Nucleus accumbens (tissue), 56 donors: Measurements from ENCODE around the gene ANKRD44.

ENCODE experiments used
- DNase-seq, 56 donors: peaks; one replicate each; lab custom pipeline; 2025; lab: John Stamatoyannopoulos, UW

ANKRD44 gene

DNA sequence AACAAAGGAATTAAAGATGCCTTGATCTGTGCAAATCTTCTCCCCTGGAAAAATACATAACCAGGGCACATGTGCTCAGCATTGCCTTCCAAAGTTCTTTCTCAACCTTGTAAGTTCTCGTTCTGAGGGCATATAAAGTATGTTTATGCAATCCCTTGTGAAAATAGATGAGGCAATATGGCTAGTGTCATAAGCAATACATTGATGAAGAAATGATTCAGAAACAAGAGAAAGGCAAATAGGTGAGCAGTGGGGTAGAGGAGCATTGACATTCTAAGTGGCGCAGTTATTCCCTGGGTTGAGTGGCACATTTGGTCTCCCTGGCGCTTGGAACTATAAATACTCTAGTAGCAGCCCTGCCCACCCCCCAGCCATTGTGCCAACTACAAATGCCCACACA is 326.6 kb downstream of the ANKRD44 start:
- peak in 3 of 56 donors; percentile 1 to 10 (median 3) for DNase-seq

DNA sequence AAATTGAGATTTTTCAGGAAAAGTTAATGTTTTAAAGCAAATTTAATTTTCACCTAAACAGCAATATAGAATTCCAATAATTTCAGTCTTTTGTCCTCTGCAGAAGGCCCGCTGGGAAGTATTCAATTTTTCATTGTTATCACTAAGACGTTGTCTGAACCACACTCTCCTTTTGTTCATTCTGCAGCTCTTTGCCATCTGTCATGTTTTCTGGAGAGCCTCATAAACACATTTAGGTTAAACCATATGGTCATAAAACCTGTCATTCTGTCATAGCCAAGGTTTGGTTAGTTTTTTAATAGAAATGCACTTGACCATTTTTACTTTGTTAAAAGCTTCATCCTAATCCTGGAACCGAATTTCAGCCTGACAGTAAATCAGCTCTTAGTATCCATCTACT is 330.1 kb downstream of the ANKRD44 start:
- no peak for DNase-seq

DNA sequence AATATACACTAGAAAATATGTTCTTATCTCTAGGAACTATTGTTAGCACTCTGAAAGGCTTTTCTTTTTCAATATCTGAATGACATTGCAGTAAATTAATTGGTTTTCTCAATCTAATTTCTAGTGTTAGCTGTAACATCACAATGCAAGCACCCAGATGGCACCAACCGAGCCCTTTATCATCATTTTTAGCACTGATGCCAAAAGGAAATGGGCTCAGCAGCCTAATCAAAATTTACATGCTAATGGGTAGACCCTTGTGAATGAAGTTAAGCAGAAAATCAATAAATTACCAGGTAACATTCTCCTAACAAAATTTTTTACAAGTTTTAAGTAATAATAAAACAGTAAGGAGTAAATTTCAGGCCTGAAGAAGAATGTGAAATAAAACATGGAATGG is 330.6 kb downstream of the ANKRD44 start:
- no peak for DNase-seq

DNA sequence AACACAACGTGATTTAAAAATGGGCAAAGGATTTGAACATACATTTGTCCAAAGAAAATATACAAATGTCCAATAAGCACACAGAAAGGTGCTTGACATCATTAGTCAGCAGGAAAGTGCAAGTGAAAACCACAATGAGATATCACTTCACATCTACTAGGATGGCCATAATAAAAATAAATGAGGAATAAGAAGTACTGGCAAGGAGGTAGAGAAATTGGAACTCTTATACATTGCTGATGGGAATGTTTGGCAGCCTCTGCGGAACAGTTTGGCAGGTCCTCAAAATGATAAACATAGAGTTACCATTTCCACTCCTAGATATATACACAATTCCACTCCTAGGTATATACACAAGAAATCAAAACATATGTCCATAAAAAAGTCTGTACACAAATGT is 333.1 kb downstream of the ANKRD44 start:
- no peak for DNase-seq

DNA sequence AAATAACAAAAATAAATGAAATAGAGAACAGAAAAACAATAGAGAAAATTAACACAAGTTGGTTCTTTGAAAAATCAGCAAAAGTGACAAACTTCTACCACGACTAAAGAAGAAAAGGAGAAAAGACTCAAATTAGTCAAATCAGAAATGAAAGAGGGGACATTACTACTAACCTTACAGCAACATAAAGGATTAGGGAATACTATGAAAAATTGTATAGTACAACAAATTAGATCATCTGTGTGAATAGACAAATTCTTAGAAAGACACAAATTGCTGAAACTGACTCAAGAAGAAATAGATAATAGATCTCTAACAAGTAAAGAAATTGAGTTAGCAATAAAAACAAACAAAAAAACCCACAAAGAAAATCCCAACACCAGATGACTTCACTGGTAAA is 335.6 kb downstream of the ANKRD44 start:
- DNase-seq: no peak

DNA sequence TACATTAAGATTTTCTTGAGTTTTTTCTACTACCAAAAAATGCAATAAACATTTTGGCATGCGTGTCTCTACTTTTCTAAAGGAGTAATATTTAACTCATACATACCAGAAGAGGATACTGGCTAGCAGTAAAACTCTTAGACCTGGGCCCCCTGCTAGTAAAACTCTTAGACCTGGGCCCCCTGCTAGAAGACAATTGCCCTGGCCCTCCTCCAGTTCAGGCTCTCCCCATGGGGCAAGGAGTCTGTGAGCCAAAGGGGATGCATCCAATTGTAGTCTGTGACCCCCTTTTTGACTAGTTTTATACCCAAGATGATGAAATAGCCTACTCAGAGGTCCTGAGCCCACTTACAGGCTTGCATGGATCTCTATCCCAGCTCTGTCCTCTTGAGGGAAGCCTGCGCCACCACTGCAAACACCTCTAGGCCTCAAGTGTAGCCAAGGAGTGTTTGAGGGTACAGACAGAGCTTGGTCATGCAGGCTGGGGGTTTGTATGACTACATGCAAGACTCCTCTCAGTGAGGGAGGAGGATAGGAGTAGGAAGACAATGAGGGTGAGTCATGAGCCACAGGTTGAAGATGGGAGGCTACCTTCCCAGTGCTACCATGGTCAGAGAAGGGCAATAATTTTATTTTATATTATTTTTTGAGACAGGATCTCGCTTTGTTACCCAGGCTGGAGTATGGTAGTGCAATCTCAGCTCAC is 338.9 kb downstream of the ANKRD44 start:
- DNase-seq: no peak

DNA sequence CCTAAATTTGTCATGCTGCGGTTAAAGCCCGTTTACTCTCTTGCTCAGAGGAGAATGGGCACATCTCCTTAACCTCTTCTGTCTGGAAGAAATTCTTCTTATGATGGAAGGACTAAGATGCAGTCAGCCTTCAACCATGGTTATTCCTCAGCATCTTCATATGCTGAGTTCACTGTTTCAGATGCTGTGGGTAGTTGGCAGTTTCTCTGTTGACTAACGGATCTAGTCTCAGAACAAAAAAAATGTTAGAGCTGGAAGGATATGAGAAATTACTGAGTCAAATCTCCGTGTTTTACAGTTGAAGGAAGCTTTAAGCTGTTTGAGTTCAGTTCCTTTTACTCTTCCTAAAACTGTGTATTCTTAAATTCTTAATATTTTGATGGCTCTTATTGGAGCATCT is 340.5 kb downstream of the ANKRD44 start:
- DNase-seq: no peak

DNA sequence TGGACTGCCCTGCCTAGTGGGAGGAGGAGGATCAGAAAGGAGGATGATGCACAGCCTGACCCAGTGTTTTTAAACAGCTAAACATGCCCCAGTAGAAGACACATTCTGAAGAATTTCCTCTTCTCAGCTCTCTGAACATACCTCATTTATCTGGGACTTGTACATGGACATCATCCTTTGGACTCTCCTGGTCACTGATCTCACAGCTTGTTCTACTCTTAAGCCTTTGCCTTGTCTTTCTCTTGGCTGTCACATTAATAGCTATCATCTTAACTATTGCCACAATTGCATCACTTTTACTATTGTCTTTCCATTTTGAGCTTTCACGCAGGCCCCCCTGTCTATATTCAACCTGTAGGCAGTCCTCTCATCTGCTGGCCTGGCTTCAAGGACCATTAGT is 342.1 kb downstream of the ANKRD44 start:
- DNase-seq: no peak

DNA sequence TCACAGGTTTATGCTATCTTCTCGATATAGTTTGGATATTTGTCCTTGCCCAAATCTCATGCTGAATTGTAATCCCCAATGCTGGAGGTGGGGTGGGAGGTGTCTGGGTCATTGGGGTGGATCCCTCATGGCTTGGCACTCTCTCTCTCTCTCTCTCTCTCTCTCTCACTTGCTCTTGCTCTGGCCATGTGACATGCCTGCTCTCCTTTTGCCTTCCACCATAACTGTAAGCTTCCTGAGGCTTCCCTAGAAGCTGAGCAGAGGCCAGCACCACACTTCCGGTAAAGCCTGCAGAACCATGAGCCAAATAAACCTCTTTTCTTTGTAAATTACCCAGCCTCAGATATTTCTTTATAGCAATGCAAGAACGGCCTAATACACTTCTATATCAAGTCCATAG is 342.8 kb downstream of the ANKRD44 start:
- no peak for DNase-seq

DNA sequence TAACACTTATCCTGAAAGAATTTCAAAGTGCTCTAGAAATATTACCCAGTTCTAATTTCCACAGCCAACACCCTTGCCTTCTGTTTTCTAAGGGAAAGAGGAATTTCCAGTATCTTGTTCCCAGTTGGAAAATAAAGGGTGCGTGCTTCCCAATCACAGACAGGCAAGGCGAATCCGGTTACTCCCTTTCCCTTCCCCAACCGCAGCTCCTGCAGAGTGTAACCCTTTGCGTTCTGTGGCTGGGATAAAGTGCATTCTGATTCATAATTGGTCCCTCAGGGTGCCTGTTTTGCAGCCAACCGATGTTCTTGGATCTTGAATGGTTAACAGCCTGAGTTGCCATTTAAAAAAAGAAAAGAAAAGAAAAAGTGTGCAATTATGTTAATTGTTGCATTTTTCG is 343.5 kb downstream of the ANKRD44 start:
- peak in 5 of 56 donors; percentile 3 to 51 (median 15) for DNase-seq

DNA sequence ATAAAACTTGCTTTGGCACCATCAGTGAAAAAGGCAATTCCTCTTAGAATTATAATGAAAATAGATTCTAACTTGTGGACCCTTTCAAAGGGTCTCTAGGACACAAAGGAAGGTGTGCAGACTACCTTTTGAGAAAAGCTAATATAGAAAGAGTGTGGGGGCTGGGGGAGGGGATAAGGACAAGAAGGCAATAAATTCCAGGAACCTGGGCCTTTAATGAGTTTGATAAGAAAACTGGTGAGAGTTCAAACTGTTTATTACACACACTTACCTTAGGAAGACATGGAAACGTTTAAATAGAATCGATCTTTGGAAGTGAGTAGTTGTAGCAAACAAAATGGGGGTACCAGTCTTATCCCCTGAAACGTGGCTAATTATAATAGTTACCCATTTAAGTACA is 344.5 kb downstream of the ANKRD44 start:
- no peak for DNase-seq

DNA sequence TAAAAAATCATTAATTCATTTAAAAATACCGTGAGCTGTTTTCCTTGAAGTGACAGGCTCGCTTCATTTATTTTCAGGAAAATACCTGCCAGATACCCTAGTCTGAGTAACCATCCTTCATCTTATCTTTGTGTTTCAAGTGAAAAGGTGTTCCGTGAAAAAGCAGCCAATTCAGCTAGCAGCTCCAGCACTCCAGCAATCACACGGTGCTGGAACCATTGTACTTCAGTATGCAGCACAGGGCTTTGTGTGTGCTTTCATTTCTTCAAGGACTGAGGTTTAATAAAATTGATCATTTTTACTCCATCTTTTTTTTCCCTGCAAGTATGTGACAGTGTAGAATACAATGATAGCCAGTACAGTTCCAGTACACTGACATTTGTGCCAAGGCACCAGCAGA is 344.9 kb downstream of the ANKRD44 start:
- no peak for DNase-seq

DNA sequence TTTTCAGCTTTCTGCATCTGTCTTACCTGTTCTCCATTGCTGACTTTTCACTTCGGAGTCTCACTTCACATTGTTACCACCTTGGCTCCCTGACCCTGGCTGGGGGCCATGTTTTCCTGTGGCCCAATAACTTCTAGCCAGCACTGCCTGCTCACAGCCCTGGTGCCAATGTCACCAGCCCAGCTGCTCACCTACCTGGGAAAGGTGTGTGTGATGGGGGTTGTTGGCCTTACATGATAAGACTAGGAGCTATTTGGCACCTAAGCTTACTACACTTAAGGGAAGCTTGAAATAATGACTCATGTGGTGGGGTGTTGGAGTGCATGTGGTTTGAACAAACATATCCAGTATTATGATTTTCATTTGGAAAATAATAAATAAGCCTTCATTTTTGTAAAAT is 346.6 kb downstream of the ANKRD44 start:
- no peak for DNase-seq

DNA sequence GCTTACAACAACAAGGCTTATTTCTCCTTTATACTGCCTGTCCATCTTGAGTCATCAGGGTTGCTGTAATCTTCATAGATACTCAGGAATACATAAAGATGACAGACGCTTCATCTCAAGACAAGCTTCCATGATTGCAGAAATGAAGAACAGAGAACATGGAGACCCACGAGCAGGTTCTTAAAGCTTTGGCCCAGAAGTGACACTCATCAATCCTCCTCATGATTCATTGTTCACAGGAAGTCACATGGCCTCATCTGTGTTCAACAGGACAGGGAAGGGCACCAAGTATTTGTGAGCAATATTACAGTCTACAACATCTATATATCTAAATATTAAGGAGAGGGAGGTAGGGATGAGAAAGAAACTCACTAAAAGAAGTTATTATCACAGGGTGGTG is 347.5 kb downstream of the ANKRD44 start:
- DNase-seq: no peak

DNA sequence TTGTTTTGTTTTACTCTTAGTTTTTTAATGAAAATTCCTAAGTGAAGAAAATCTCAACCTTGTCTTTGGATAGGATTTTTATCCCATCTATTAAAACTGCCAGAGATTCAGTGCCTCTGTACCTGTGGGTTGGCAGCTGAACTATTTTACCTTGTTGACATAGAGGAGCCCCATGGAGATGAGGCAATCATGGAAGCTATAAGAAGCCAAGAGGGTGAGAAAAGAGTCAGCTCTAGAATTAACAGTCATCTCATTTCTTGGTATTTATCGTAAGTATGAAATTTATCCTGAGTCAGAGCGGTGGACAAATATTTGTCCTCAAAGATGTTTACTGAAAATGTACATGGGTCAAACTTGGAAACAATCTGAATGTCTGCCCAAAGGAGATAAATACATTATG is 348.3 kb downstream of the ANKRD44 start:
- no peak for DNase-seq

DNA sequence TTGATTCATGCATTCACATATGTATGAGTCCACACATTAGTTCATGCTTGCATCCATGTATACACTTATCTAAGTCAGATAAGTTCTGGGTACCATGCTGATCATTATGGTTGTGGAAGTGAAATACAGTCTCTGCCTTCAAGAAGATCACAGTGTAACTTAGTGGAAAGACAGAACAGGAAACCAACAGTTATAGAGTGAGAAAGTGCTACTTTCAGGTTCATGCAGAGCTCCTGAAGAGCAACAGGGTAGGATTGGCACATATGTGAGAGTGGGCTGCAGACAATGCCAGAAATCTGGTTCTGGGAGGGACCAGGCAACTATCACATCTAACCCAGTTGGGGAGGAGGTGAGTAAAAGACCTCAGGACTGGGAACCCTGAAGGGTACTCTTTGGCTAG is 348.7 kb downstream of the ANKRD44 start:
- no peak for DNase-seq

DNA sequence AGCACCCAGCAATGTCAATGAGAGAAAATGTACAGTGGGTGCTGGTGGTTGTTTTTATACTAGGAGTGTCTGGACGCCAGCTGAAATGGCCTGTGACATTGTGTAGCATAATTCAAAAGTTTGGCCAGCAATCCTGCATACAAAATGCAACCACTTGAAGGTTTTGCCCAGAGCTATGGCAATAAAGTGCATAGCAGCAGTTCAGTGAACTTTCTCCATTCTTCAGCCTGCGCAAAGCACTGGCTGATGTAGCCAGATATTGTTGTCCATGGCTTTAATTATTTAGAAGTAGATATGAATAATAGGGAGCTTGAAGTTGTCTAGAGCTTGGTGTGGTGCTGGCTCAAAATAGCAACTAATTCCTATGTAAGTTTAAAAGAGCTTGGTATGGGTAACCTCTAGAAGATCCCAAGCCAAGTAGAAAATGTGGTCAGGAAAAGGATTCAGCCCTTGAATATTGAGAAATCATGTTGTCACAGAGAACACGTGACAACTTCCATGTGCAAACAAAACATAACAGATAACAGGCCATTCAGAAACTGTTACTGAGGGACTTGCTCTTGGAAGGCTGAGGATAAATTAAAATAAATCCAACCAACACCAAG is 350.7 kb downstream of the ANKRD44 start:
- DNase-seq: no peak

DNA sequence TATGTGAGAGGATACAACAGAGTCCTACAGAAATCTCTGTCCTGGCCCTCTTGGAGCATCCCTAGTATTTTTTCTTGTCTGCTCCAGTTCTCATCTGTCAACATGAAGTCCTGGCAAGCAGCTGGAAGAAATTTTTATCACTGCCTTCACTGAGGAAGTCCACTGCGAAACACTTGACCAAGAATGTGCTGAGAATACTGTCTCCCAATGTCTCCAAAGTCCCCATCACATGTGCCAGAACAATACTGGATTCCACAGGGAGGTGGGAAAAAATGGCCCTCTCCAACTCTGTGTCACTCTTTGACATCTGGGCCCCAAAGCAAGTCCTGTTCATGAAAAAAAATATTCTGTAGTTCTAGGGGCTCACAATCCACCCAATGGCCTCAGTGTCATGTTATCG is 351.3 kb downstream of the ANKRD44 start:
- DNase-seq: no peak

DNA sequence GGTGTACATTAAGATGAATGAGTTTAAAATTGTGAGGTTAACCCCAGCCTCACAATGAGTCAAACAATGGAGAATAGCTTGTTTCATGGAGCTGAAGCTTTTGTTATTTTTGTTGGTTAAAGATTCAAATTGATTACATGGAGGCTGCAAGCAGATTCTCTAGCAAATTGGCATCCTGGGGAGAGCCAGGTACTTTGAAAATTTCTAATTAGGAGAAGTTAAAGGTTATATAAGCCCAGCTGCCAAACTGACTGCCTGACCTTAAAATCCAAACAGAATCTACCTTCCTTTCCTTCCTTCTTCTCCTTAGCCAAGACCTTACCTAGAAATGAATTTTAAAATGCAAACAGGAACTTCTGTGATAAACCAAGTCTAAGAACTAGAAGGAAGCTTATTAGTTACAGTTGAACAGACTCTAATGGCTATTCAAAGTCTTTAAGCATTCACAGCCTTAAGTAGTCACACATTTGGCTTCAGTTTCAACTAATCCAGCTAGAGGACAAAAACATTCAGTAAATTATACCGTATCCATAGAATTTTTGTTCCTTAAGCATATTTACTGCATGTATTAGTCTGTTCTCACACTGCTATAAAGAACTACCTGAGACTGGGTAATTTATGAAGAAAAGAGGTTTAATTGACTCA is 352.6 kb downstream of the ANKRD44 start:
- no peak for DNase-seq

DNA sequence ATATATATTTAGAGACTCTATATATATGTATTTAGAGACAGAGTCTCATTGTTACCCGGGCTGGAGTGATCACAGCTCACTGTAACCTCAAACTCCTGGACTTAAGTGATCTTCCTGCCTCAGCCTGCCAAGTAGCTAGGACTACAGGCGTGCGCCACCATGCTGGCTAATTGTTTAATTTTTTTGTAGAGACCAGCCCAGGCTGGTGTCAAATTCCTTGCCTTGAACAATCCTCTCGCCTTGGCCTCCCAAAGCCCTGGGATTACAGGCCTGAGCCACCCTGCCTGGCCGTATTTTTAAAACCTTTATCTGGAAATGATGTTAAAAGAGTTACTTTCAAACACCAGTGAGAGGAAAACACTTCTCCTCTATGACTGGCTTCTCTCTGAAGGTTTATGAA is 353.1 kb downstream of the ANKRD44 start:
- DNase-seq: no peak

DNA sequence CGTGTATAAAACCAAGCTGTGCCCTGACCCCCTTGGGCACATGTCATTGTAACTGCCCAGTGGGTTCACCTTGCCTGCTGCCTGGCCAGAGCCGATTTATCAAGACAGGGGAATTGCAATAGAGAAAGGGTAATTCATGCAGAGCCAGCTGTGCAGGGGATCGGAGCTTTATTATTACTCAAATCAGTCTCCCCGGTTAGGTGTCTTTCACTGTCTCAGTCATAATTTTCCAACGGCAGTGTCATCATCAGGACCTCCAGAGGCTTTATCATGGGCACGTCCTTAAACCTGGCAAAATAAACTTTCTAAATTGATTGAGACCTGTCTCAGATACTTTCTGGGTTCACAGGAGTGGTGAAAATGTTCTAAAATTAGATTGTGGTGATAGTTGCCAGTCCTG is 354.5 kb downstream of the ANKRD44 start:
- DNase-seq: no peak

DNA sequence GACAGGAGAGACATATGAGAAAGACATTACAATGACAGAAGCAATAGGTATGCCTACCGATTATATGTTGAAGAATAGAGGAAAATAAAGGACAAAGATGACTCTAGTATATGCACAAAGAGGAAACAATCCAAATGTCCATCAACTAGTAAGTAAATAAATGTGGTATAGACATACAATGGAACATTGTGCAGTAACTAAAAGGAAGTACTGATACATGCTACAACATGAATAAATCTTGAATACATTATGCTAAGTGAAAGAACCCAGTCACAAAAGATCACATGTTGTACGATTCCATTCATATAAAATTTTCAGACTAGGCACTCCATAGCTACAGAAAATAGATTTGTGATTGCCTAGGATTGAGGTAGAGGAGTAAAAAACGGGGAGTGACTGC is 355.5 kb downstream of the ANKRD44 start:
- no peak for DNase-seq
